ENCODE data around the gene GPR65. TPM values are rescaled to one million over a fixed set of nuclear protein-coding genes. Genes with fewer than 3 reads are reported as not detected.

The GPR65 gene
- total RNA-seq, 1 experiment from 2014 or later: not detected

DNA sequence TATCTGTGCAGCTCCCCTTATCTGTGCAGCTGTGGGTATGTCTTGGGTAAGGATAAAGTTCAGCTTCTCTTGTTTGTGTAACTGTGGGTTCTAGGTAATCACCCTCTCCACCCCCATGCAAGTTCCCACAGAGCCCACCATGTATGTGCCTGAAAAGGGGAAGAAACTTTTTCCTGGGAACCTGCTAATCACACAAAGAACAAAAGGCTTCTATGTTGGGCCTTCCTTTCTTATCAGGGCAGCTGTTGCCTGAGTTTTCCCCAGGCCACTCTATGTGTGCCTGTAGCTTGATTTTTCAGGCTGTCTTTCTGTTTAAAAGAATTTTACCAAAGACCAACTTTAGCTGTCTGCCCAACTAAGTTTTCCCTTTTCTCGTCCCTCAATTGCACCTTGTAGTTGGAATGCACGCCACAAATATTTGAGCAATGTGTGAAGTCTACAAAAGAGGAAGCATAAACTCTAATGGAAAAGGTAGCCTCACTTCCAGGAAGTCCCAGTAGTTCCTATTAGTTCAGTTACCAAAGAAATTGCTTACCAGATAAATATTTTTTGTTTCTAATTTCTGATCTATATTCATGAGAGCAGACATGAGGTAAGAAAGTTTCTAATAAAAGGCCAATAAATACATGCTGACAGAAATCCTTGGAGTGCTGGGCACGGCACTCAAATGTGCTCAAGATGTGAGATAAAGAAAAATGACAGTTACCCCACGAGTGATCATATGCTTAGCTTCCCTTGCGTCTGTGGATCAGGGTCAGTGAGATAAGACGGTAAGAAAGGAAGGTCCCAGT lies 9.2 kb upstream of the GPR65 start:
- no peak overlapping the region for H2AFZ ChIP-seq (ENCODE audit: low read length)
- no peak overlapping the region for H3K4me2 ChIP-seq (ENCODE audit: low read length)
- DNase-seq (no peak), ATAC-seq (no peak)
- H3K9me3 ChIP-seq (ENCODE audit: low read length): no peaks in the 10 kb centered on the region
- TF ChIP-seq, protein P1, sequence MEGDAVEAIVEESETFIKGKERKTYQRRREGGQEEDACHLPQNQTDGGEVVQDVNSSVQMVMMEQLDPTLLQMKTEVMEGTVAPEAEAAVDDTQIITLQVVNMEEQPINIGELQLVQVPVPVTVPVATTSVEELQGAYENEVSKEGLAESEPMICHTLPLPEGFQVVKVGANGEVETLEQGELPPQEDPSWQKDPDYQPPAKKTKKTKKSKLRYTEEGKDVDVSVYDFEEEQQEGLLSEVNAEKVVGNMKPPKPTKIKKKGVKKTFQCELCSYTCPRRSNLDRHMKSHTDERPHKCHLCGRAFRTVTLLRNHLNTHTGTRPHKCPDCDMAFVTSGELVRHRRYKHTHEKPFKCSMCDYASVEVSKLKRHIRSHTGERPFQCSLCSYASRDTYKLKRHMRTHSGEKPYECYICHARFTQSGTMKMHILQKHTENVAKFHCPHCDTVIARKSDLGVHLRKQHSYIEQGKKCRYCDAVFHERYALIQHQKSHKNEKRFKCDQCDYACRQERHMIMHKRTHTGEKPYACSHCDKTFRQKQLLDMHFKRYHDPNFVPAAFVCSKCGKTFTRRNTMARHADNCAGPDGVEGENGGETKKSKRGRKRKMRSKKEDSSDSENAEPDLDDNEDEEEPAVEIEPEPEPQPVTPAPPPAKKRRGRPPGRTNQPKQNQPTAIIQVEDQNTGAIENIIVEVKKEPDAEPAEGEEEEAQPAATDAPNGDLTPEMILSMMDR (conservative IDR thresholded peaks at IDR 0.05; ENCODE audit: low read depth, low read length): no peak
- TF ChIP-seq EZH2phosphoT487 (IDR thresholded peaks at IDR 0.05; ENCODE audit: borderline replicate concordance, low read length) (no peak), EZH2 (IDR thresholded peaks at IDR 0.05; ENCODE audit: low read length, unreplicated experiment) (no peak)
- H3K9ac ChIP-seq (ENCODE audit: low read length): no peak overlapping the region
- no peaks in the 10 kb centered on the region for H3K36me3 ChIP-seq (ENCODE audit: low read depth, low read length)
- no peak overlapping the region for H3K27ac ChIP-seq (ENCODE audit: low read length)
- H3K79me2 ChIP-seq (ENCODE audit: low read length): no peaks in the 10 kb centered on the region
- CTCF ChIA-PET: no interaction called here
- intact Hi-C loops (cut with micrococcal nuclease): no loop called here
- no peaks in the 10 kb centered on the region for H3F3A ChIP-seq (ENCODE audit: low read length, unreplicated experiment)
- H3K9me2 ChIP-seq (replicated peaks; ENCODE audit: low read length): no peaks in the 10 kb centered on the region
- no peaks in the 10 kb centered on the region for H3K4me1 ChIP-seq (ENCODE audit: insufficient read depth, low read length)
- BruUV-seq (replicated peaks): no TSS peak
- POLR2A ChIA-PET (ENCODE audit: unreplicated experiment): no interaction called here
- H3K4me3 ChIP-seq (ENCODE audit: low read length): no peak overlapping the region
- H4K20me1 ChIP-seq (ENCODE audit: low read length): no peaks in the 10 kb centered on the region
- H3K27me3 ChIP-seq (ENCODE audit: low read length): no peaks in the 10 kb centered on the region

DNA sequence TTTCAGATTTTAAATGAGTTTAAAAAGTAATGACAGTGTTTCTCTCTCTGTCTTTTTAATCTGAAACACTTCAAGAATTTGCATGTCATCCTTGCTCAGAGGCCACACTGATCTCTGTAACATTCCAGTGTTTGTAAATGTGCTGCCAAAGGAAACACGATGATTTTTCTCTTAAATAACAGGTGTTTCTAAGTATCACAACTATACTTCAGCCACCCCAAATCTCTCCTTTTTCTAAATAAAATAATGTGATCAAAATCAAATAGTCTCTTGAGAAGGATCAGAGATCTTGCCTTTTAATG lies 8.7 kb upstream of the GPR65 start:
- Histone ChIP-seq H4K20me1 (ENCODE audit: low read length) (no peaks in the 10 kb centered on the region), H3K27me3 (ENCODE audit: low read length) (no peaks in the 10 kb centered on the region), H3K4me3 (ENCODE audit: low read length) (no peak overlapping the region), H3K79me2 (ENCODE audit: low read length) (no peaks in the 10 kb centered on the region), H3F3A (ENCODE audit: low read length, unreplicated experiment) (no peaks in the 10 kb centered on the region), H3K9ac (ENCODE audit: low read length) (no peak overlapping the region), H2AFZ (ENCODE audit: low read length) (no peak overlapping the region), H3K27ac (ENCODE audit: low read length) (no peak overlapping the region), H3K36me3 (ENCODE audit: low read depth, low read length) (no peaks in the 10 kb centered on the region), H3K4me2 (ENCODE audit: low read length) (no peak overlapping the region), H3K9me2 (replicated peaks; ENCODE audit: low read length) (no peaks in the 10 kb centered on the region), H3K4me1 (ENCODE audit: insufficient read depth, low read length) (no peaks in the 10 kb centered on the region), H3K9me3 (ENCODE audit: low read length) (no peaks in the 10 kb centered on the region)
- BruUV-seq (replicated peaks): no TSS peak
- DNase-seq (no peak), ATAC-seq (no peak)
- CTCF ChIA-PET: no interaction called here
- POLR2A ChIA-PET (ENCODE audit: unreplicated experiment): no interaction called here
- no peak for TF ChIP-seq EZH2phosphoT487 (IDR thresholded peaks at IDR 0.05; ENCODE audit: borderline replicate concordance, low read length)
- TF ChIP-seq, protein P1 (conservative IDR thresholded peaks at IDR 0.05; ENCODE audit: low read depth, low read length): no peak
- TF ChIP-seq EZH2 (IDR thresholded peaks at IDR 0.05; ENCODE audit: low read length, unreplicated experiment): no peak
- intact Hi-C loops (cut with micrococcal nuclease): no loop called here

DNA sequence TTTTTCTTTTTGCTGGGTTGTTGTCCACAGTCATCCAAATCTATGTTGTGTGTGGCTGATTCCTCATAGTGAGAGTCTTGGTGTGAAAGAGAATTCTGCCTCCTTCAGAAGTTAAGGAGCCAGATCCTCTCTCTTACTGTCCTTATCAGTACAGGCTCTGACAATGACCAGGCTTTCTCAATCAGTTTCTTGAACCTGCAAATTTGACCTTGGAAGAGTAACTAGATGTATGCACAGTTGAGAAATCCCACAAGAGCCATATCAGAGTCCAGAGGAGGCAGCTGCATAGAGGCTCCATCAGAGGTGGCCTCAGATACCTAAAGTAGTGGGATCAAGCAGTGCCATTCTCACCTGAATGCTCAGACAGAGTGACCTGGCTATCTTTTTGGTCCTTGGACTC lies 6.5 kb upstream of the GPR65 start:
- no peak overlapping the region for H3K9ac ChIP-seq (ENCODE audit: low read length)
- ATAC-seq (no peak), DNase-seq (no peak)
- no peaks in the 10 kb centered on the region for H3F3A ChIP-seq (ENCODE audit: low read length, unreplicated experiment)
- H3K9me3 ChIP-seq (ENCODE audit: low read length): no peaks in the 10 kb centered on the region
- CTCF ChIA-PET: no interaction called here
- no peaks in the 10 kb centered on the region for H3K9me2 ChIP-seq (replicated peaks; ENCODE audit: low read length)
- intact Hi-C loops (cut with micrococcal nuclease): no loop called here
- no peak overlapping the region for H3K27ac ChIP-seq (ENCODE audit: low read length)
- no peak overlapping the region for H3K4me2 ChIP-seq (ENCODE audit: low read length)
- no peaks in the 10 kb centered on the region for H3K36me3 ChIP-seq (ENCODE audit: low read depth, low read length)
- no TSS peak for BruUV-seq (replicated peaks)
- no peaks in the 10 kb centered on the region for H3K79me2 ChIP-seq (ENCODE audit: low read length)
- no peaks in the 10 kb centered on the region for H4K20me1 ChIP-seq (ENCODE audit: low read length)
- no peak overlapping the region for H2AFZ ChIP-seq (ENCODE audit: low read length)
- no peak for TF ChIP-seq EZH2phosphoT487 (IDR thresholded peaks at IDR 0.05; ENCODE audit: borderline replicate concordance, low read length)
- TF ChIP-seq EZH2 (IDR thresholded peaks at IDR 0.05; ENCODE audit: low read length, unreplicated experiment): no peak
- TF ChIP-seq, protein P1 (conservative IDR thresholded peaks at IDR 0.05; ENCODE audit: low read depth, low read length): no peak
- H3K4me3 ChIP-seq (ENCODE audit: low read length): no peak overlapping the region
- no peaks in the 10 kb centered on the region for H3K27me3 ChIP-seq (ENCODE audit: low read length)
- H3K4me1 ChIP-seq (ENCODE audit: insufficient read depth, low read length): no peaks in the 10 kb centered on the region
- POLR2A ChIA-PET (ENCODE audit: unreplicated experiment): no interaction called here
